Measurements from ENCODE around the gene TMPRSS3. TPM values are rescaled to one million over a fixed set of nuclear protein-coding genes. Genes with fewer than 3 reads are reported as not detected.

TMPRSS3 gene
- total RNA-seq, 1 donor from 2014 or later = not detected

DNA sequence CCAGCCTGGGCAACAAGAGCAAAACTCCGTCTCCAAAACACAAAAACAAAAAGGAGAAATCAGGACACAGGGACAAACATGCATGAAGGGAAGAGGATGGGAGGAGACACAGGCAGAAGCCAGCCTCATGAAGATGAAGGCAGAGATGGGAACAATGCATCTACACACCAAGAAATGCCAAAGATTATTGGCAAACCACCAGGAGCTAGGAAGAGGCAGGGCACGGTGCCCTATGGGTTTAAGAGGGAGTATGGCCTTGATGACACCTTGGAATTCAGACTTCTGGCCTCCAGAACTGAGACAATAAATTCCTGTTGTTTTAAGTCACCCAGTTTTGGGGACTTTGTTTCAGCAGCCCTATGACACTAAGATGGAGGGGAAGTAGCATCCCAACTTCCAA, 5.2 kb downstream of the TMPRSS3 start:
- no peak for DNase-seq (ENCODE audit: extremely low read depth, low read depth, low spot score)

DNA sequence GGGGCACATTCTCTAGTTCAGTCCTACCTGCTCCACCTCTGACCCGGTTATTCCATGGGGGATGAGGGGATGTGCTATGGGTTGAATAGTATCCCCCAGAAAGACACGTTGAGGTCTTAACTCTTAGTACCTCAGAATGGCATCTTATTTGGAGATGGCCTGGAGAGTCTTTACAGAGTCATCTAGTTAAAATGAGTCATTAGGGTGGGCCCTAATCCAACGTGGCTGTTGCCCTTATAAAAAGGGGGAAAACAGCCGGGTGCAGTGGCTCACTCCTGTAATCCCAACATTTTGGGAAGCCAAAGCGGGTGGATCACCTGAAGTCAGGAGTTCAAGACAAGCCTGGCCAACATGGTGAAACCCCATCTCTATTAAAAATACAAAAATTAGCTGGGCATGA, 5.7 kb downstream of the TMPRSS3 start:
- DNase-seq (ENCODE audit: extremely low read depth, low read depth, low spot score) = no peak

DNA sequence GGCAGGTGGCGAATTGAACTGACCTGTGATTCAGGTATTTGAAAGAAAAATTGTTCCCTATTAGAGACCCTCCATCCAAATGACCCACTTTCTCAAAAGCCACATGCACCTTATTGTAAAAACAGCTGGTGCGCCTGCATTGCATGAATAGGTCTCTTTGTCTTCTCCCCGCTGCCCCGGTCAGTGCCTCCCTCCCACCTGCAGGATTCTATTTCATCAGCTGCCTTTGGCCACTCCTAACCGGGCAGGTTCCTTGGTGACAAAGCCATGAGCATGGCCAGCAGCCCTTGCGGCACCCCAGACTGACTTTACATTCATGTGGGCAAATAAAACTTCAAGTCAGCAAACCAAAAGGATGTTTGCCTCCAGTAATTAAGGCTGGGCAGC, 6.4 kb downstream of the TMPRSS3 start:
- DNase-seq (ENCODE audit: extremely low read depth, low read depth, low spot score) = no peak

DNA sequence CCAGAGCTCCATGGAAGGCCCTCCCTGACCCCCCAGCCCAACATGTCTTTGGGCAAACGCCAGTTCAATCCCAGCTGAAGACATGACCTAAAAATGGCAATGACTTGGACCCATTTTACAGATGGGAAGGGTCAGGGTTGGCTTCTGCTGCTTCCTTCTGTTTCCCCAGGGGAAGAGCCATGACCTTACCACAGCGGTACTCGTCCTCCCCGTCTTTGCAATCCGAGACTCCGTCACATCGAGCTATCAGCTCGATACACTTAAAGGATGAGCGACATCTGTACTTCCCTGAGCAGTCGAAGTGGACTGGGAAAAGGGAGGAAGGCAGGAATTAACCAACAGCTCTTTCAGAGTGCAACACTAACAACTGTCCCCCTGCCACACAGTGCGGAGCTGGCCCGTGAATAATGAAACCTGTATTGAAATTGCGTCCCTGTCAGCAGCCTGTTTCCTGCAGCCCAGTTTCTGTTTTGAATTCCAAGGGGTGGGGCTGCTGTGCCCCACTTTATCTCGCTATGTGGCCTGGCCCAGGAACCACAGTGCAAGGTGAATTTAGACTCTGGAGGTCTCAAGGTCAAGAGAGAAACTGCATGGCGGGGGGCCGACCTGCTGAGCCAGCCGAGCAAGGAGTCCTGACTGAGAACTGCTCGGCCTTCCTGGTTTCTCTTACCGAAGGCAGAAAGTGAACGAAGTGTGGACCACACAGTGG, 7.0 kb downstream of the TMPRSS3 start:
- DNase-seq (ENCODE audit: extremely low read depth, low read depth, low spot score) = no peak

DNA sequence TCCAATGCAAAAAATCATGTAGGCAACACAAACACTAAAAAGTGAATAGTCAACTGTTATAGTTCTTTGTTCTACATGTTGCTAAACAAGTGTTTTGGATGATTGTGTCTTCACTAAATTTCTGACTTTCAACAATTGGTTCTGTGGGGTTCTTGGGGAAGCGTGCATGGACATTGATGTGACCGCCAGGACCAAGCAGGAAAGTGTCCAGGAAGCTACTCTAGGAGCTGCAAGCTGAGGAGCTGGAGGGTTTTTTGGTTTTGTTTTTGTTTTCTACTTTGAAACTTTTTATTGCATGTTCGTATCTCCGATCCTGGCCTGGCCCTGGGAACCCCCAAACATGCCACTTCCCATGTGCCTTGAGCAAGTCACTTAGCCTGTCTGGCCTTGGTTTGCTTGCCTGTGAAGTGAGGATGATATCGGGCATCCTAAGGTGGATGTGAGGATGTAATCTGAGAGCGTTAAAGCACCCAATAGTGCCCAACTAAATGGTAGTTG, 8.0 kb downstream of the TMPRSS3 start:
- no peak for DNase-seq (ENCODE audit: extremely low read depth, low read depth, low spot score)

DNA sequence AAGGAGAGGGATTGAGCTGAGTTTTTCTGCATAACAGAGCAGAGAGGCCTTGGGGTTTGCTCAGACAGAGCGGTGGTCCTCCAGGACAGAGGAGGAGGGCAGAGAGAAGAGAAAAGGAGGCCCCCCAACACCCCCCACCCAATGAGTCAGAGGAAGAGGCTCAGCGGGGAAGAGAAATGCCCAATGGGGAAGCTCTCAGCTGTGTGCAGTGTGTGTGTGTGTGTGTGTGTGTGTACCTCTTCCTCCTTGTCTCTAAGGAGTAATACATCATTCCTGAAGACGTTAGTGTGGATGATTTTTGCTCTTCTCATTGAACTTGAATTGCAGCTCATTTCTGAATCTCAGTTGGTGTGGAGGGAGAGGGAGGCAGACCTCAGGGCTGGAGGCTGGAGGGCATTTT, 8.7 kb downstream of the TMPRSS3 start:
- DNase-seq (ENCODE audit: extremely low read depth, low read depth, low spot score) = no peak

DNA sequence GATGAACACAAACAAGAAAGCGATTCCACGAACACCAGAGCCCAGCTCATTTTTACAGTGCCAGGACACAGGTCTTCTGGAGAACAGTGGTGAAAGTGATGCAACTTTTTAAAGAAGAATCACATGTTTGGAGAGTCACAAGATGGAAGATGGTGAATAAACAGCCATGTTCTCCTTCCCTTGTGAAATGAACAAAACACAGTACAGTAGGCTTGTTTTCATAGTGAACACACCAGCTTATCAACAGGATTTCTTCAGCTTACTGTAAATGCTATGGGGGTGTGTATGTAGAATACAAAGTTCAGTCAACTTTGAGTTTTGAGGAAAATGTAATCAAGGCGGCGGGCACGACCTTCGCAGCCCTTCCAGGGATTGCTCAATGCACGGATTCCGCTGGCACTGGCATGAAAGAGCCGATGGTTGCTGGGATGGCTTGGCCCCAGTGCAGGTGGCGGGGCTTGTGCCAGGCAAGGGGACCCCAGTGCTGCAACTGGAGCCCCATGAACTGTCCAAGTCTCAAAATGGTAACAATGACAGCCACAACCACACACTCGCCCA, 9.7 kb downstream of the TMPRSS3 start:
- DNase-seq (ENCODE audit: extremely low read depth, low read depth, low spot score) = no peak

DNA sequence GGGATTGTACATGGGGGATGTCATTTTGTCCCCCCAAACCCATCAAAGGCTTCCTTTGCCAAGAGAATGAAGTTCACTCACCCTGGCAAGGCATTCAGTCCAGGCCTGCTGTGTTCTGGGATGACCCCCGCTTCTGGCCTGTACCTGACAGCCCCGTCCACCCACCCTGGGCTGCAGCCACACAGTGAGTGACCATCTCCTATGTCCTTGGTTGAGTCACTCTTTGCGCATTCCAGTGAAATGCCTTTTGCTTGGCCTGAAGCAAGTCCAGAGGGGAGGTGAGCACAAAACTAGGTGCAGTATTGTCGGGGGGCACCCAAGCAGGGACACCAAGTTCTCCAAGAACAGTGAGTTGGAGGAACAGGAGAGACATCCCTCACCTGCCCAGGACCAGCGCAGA, 10.2 kb downstream of the TMPRSS3 start:
- no peak for DNase-seq (ENCODE audit: extremely low read depth, low read depth, low spot score)

DNA sequence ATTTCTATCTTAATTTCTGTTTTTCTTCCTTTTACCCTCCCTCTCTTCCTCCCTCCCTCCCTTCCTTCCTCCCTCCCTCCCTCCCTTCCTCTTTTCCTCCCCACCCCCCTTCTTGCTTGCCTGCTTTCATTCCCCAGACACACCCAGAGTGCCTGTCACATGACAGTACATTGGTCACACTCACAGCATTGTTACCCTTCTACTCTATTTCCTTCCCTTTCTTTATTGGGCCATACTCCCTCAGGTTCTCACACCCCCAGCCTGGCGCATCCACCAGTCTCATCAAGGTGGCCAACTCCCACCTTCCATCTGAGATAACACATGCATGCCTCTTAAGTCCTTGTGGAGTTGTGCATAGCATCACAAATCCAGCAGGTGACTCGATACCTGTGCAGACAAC, 10.9 kb downstream of the TMPRSS3 start:
- no peak for DNase-seq (ENCODE audit: extremely low read depth, low read depth, low spot score)

DNA sequence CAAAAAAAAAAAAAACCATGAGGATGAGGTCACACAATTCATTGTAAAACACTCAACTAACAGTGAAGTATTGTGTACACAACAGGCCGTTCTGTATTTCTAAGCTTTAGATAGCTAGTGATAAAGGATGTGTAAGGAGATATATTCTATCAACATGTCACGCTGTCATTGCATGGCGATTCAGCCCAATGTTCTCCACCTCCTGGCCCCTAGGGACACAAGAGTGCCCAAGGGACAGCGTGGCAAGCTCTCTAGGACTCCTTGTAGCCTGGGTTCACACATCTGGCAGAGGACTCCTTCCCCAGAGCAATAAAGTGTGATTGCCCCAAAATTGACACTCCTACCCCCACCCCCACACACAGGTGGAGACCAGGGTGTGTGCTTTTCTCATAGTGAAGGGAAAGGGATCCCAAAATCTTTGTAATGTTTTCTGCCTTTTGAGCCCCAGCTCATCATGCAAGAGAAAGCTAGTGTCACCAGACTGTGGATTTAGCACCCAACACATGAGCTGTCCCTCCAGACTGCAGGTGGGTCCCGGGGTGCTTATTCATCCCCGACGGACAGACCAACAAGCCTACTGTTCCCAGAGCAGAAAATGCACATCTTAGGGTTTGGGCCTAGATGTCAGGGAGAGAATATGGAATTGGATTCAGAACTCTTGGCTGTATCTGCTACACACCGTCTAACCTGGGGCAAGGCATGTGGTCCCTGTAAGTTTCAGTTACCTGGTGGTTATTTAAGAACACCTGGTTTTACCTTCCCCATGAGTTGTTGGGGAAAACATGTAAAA, 11.5 kb downstream of the TMPRSS3 start:
- DNase-seq (ENCODE audit: extremely low read depth, low read depth, low spot score) = no peak

DNA sequence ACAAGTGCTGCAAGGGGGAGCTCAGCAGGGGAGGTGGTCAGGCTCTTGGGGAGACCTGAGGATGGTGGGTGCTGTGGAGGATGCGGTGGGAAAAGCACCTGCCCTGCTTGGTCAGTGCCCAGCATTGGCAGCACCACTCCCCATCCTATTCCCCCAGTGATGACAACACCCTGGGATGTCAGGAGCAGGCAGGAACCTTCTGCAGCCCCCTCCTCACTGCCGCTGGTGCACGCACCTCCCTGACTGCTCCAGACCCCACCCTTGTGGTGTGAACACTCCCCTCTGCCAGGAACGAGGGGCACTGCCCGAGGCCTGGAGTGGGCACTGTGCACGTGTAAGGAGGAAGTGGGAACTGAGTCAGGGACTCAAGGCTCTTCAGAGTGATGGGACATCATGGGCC, 12.5 kb downstream of the TMPRSS3 start:
- DNase-seq (ENCODE audit: extremely low read depth, low read depth, low spot score) = no peak

DNA sequence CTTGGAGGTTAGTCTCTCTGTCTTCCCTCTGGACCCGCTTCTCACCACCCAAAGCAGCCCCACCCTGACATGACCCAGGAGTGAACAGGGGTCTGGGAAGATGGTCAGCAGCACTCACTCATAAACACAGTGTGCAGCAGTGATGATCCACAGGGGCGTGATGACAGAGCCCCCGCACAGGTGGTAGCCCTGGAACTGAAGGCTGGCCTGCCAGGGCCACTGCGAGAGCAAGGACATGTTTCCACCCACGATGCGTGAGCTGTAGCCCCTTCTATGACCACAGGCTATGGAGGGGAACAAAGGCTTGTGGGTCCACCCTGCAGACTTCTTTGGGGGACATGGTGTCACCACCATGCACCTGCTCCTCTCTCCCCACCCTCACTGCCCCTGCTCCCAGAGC, 12.9 kb downstream of the TMPRSS3 start:
- DNase-seq (ENCODE audit: extremely low read depth, low read depth, low spot score) = no peak

DNA sequence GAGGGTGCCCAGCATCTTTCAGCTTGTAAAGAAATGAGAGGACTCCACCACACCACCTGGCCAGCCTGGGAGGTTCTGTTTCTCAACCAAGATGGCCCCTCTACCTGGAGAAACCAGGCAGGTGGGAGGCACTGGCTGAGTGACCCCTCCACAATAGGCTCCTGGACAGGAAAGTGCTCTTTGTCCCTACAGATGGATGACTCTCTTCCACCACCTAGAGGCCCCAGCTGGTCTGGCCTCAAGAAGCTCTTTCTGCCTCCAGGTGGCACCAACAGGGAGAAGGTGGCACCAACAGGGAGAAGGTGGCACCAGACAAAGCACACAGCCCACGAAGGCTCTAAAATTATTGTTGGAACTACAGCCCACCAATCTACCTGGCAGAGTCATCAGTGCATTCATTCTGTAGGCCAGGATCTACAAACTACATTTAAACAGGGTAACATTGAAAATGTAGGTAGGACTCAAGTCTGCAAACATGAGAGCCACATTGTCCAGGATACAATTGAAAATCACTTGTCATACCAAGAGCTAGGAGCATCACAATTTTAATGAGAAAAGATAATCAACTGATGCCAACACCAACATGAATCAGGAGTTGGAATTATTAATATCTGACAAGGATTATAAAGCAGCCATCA, 14.4 kb downstream of the TMPRSS3 start:
- no peak for DNase-seq (ENCODE audit: extremely low read depth, low read depth, low spot score)

DNA sequence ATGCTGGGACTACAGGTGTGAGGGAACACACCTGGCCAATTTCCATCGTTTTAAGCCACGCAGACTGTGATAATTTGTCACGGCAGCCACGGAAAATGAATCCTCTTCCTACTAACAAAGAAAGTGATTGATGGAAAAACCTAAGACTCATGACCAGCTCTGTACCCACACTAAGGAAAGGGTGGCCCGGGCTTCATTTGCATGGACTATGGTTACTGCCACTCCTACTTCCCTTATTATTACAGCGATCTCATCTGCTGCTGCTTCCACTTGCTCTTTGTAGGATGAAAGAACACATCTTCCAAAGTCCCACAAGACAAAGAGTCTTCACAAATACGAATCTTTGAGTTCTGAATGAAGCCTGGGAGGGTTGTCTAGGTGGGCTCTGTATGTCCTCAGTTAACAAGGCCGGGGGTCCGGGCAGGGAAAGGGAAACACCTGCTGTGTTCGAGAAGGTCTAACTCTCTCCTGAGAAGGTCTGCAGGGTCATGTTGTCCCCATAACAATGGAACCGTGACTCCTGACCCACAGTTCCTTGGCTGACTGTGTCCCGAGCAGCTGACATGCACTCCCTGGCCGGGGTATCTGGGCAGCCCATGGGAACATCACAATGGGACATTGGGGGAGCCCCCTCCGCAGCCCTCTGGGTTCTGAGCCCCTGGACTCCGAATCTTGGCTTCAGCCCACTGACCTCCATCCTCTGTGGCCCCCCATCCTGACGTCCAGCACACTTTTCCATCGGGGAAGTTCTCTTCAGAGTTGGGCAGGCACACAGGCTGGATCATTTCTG, 16.2 kb downstream of the TMPRSS3 start:
- no peak for DNase-seq (ENCODE audit: extremely low read depth, low read depth, low spot score)

DNA sequence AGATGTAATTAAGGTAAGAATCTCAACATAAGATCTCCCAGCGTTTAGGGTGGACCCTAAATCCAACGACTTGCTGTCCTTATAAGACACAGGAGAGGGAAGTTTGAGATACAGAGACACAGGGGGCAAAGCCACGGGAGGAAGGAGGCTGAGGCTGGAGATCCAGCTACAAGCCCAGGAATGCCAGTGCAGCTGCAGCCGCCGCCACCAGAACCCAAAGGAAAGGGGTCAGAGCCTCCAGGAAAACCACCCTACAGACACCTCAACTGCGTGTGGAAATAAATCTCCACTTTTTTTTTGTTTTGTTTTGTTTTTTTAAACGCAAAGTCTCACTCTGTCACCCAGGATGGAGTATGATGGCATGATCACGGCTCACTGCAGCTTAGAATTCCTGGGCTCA, 17.4 kb downstream of the TMPRSS3 start:
- no peak for DNase-seq (ENCODE audit: extremely low read depth, low read depth, low spot score)

DNA sequence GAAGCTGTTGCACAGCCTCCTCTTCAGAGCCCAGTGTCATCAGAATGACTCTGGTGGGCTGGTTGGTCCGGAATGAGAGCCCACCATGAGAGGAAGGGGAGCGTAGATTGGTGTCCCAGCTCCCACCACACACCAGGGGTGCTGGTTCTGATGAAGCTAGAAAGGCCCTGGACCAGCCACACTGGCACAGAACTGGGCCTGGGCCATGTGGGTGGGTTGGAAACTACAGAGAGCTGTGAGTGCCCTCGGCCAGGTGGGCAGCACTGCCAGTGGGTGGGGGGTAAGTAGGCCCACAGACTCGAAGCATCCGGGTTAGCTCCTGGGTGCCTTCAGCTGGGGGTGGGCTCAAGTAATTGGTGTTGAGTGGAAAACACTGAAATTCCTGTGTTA, 17.9 kb downstream of the TMPRSS3 start:
- no peak for DNase-seq (ENCODE audit: extremely low read depth, low read depth, low spot score)

DNA sequence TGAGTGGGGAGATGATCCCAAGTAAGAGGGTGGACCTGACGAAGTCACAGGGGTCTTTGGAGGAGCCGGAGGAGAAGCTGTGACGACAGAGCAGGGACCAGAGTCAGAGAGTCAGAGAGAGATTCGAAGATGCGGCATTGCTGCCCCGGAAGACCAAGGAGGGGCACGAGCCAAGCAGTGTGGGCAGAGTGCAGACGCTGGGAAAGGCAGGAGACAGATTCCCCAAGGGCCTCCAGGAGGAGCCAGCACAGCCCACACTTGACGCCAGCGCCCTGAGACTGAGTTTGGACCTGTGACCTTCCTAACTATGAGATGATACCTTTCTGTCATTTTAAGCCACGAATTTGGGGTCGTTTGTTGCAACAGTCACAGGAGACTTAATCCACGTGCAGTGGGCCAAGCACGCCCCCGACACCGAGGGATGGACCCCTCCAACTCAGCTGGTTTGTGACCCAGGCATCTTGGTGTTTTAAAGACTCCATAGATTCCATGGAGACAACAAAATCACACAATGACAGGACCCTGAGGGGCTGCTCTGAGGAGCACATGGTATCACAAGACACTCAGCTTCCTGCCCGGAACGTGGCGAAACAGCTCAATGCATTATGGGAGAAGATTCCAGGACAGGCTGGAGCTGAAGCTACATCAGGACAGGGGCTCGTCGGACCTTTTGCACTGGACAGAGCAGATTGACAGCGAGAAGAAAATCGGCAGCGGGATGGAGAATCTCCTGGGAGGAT, 18.5 kb downstream of the TMPRSS3 start:
- DNase-seq (ENCODE audit: extremely low read depth, low read depth, low spot score) = no peak

DNA sequence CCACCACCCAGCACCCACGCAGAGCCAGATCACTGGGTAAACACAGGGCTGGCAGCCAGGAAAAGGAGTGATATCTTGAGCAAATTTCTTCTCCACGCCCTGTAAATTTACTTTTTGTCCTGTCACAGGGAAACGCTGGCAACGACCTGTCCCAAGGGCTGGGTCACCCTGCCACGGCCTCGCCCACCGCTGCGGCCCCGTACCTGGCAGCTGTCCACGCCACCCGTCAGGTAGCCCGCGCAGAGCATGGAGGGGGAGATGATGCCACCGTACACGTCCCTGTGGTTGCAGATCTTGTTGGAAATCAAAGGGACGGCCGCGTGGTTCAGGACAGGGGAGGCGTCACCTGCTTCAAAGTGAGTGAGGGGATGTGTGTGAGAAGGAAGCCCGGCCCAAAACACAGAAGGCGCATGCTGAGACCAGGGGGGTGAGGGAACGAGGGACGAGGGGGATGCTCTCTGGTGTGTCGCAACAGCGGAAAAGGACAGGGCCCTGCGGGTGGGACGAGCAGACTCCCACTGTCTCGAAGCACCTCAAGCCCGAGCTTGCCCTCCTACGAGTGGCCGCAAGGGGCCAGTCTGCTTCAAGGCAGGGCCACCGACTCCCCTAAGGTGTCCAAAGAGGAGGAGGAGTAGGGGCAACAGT, 19.4 kb downstream of the TMPRSS3 start:
- no peak for DNase-seq (ENCODE audit: extremely low read depth, low read depth, low spot score)

DNA sequence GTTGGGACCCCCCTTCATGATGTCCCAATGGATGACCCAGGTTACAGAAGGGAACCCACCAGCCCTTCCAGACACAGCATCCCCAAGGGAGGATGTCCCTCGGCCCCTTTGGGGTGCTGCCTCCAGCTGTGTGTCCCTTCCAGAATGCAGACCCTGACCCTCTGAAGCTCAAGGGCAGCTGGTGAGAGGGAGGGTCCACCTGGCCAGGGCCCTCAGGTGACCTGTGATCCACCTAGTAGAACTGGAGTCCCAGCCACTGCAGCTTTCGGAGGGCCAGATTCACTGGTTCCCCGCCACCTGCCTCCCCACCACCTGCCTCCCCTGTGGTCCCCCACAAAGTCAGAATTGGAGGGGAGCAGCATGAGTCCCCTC, 19.9 kb downstream of the TMPRSS3 start:
- no peak for DNase-seq (ENCODE audit: extremely low read depth, low read depth, low spot score)

DNA sequence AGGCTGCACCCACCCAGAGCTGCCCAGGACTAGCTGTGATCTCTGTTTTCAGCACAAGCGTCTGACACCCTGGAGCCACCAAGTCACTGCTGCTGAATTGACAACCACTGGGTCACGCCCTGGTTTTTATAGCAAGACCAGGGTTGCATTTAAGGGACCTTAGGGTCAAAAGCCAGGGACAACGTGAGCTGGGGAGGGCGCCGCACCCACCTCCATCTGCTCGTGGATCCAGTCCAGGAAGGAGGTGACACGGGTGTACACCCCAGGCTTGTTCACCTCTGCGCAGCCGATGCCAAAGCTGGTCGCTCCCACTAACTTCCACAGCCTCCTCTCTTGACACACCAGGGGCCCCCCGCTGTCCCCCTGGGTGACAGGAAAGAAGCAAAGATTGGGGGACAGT, 20.3 kb downstream of the TMPRSS3 start:
- DNase-seq (ENCODE audit: extremely low read depth, low read depth, low spot score) = no peak
